HEK293 (cell line): ENCODE results near the gene VANGL2.

ENCODE experiments used
- CTCF ChIA-PET: fragments of 350-600 bp; formaldehyde crosslinking; extraction: SDS; loops from one replicate; lab custom pipeline; 2021; ENCODE audit warnings: antibody characterized with exemption; lab: Yijun Ruan, JAX
- POLR2A ChIA-PET: fragments of 300-600 bp; formaldehyde crosslinking; extraction: SDS; loops from one replicate; lab custom pipeline; 2020; ENCODE audit warnings: antibody characterized with exemption, inconsistent platforms; lab: Yijun Ruan, JAX
- H3K27ac ChIP-seq: fragments of 200-500 bp; sonication (Bioruptor generic); 2 replicates; pipeline ENCODE4 v1.5.1; 2014; ENCODE audit warnings: low read depth, low read length, control low read depth, inconsistent platforms; ENCODE audit errors: extremely low read depth
- H3K36me3 ChIP-seq, 2 experiments: fragments of 200-500 bp in 1 of 2; sonication (Bioruptor generic) in 1 of 2; 1 replicate in 1 of 2; 2 replicates in 1 of 2; pipeline ENCODE4 v1.5.1; 2014 to 2017; ENCODE audit warnings: inconsistent platforms in 2 of 2, low read length in 2 of 2; ENCODE audit not compliant: control insufficient read depth in 2 of 2, insufficient read depth in 1 of 2
- H3K4me1 ChIP-seq: fragments of 200-500 bp; sonication (Bioruptor generic); 2 replicates; pipeline ENCODE4 v1.5.1; 2014; ENCODE audit warnings: mild to moderate bottlenecking, low read length, inconsistent platforms; ENCODE audit not compliant: control insufficient read depth, insufficient read depth
- H3K4me3 ChIP-seq: 2 replicates; pipeline ENCODE4 v1.5.1; 2011; ENCODE audit warnings: low read depth, mild to moderate bottlenecking, control low read depth, low read length, moderate library complexity
- H3K9me3 ChIP-seq: fragments of 200-500 bp; sonication (Bioruptor generic); 2 replicates; pipeline ENCODE4 v1.5.1; 2014; ENCODE audit warnings: low read depth, low read length, inconsistent platforms; ENCODE audit not compliant: control insufficient read depth, insufficient read depth
- HOXD13 ChIP-seq: sonication (generic); formaldehyde crosslinking; IDR thresholded peaks from 2 replicates; pipeline ENCODE4 v1.8.0; 2022; ENCODE audit warnings: missing genetic modification reagents, borderline replicate concordance
- ZEB2 ChIP-seq: fragments of 450-650 bp; formaldehyde crosslinking; IDR thresholded peaks from 2 replicates; pipeline ENCODE4 v1.5.1; 2016; ENCODE audit warnings: missing biosample characterization, missing genetic modification characterization
- ZFP3 ChIP-seq: fragments of 450-650 bp; formaldehyde crosslinking; IDR thresholded peaks from 2 replicates; pipeline ENCODE4 v1.5.1; 2016; ENCODE audit warnings: low read depth, missing biosample characterization, missing genetic modification characterization
- ZFP37 ChIP-seq: fragments of 450-650 bp; formaldehyde crosslinking; IDR thresholded peaks from 2 replicates; pipeline ENCODE4 v1.5.1; 2016; ENCODE audit warnings: missing biosample characterization, missing genetic modification characterization
- ZFP69B ChIP-seq: fragments of 450-650 bp; formaldehyde crosslinking; IDR thresholded peaks from 2 replicates; pipeline ENCODE4 v1.5.1; 2016; ENCODE audit warnings: missing biosample characterization, missing genetic modification characterization
- ZIC2 ChIP-seq: fragments of 450-650 bp; formaldehyde crosslinking; IDR thresholded peaks from 2 replicates; pipeline ENCODE4 v1.5.1; 2016; ENCODE audit warnings: missing biosample characterization, missing genetic modification characterization
- ZNF121 ChIP-seq: fragments of 450-650 bp; formaldehyde crosslinking; IDR thresholded peaks from 2 replicates; pipeline ENCODE4 v1.5.1; 2016; ENCODE audit warnings: missing biosample characterization, missing genetic modification characterization
- ZNF18 ChIP-seq: fragments of 450-650 bp; formaldehyde crosslinking; IDR thresholded peaks from 2 replicates; pipeline ENCODE4 v1.5.1; 2016; ENCODE audit warnings: missing biosample characterization, missing genetic modification characterization
- ZNF221 ChIP-seq: fragments of 450-650 bp; formaldehyde crosslinking; IDR thresholded peaks from 2 replicates; pipeline ENCODE4 v1.5.1; 2017; ENCODE audit warnings: missing biosample characterization, missing genetic modification characterization, borderline replicate concordance
- ZNF24 ChIP-seq: fragments of 450-650 bp; formaldehyde crosslinking; IDR thresholded peaks from 2 replicates; pipeline ENCODE4 v1.5.1; 2016; ENCODE audit warnings: missing biosample characterization, missing genetic modification characterization
- ZNF292 ChIP-seq: fragments of 450-650 bp; formaldehyde crosslinking; IDR thresholded peaks from 2 replicates; pipeline ENCODE4 v1.5.1; 2016; ENCODE audit warnings: low read depth, missing biosample characterization, missing genetic modification characterization, borderline replicate concordance
- ZNF510 ChIP-seq: fragments of 450-650 bp; formaldehyde crosslinking; IDR thresholded peaks from 2 replicates; pipeline ENCODE4 v1.5.1; 2018; ENCODE audit warnings: mild to moderate bottlenecking, missing genetic modification characterization, missing biosample characterization; ENCODE audit not compliant: insufficient replicate concordance
- ZNF555 ChIP-seq: fragments of 450-650 bp; formaldehyde crosslinking; conservative IDR thresholded peaks from 2 replicates; pipeline ENCODE4 v1.5.1; 2017; ENCODE audit warnings: missing biosample characterization, mild to moderate bottlenecking, missing genetic modification characterization, inconsistent platforms
- ZNF621 ChIP-seq: fragments of 450-650 bp; formaldehyde crosslinking; IDR thresholded peaks from 2 replicates; pipeline ENCODE4 v1.5.1; 2017; ENCODE audit warnings: missing biosample characterization, missing genetic modification characterization
- ZNF629 ChIP-seq: fragments of 450-650 bp; formaldehyde crosslinking; IDR thresholded peaks from 2 replicates; pipeline ENCODE4 v1.5.1; 2017; ENCODE audit warnings: missing biosample characterization, missing genetic modification characterization
- ZNF645 ChIP-seq: fragments of 450-650 bp; formaldehyde crosslinking; IDR thresholded peaks from 2 replicates; pipeline ENCODE4; 2016; ENCODE audit warnings: missing biosample characterization, missing genetic modification characterization
- ZNF747 ChIP-seq: fragments of 450-650 bp; formaldehyde crosslinking; IDR thresholded peaks from 2 replicates; pipeline ENCODE4 v1.5.1; 2016; ENCODE audit warnings: missing biosample characterization, missing genetic modification characterization
- ZNF792 ChIP-seq: fragments of 450-650 bp; formaldehyde crosslinking; IDR thresholded peaks from 2 replicates; pipeline ENCODE4 v1.5.1; 2016; ENCODE audit warnings: missing biosample characterization, missing genetic modification characterization
- ZSCAN18 ChIP-seq: fragments of 450-650 bp; formaldehyde crosslinking; IDR thresholded peaks from 2 replicates; pipeline ENCODE4 v1.5.1; 2016; ENCODE audit warnings: missing biosample characterization, missing genetic modification characterization
- TF ChIP-seq, protein P1 (sequence below): fragments of 450-650 bp; formaldehyde crosslinking; optimal IDR thresholded peaks from 2 replicates; pipeline ENCODE3; 2016; ENCODE audit warnings: missing biosample characterization, mild to moderate bottlenecking, missing genetic modification characterization
- TF ChIP-seq, protein P2 (sequence below): fragments of 450-650 bp; formaldehyde crosslinking; IDR thresholded peaks from 2 replicates; pipeline ENCODE4 v1.5.1; 2017; ENCODE audit warnings: missing biosample characterization, missing genetic modification characterization

The VANGL2 gene

DNA sequence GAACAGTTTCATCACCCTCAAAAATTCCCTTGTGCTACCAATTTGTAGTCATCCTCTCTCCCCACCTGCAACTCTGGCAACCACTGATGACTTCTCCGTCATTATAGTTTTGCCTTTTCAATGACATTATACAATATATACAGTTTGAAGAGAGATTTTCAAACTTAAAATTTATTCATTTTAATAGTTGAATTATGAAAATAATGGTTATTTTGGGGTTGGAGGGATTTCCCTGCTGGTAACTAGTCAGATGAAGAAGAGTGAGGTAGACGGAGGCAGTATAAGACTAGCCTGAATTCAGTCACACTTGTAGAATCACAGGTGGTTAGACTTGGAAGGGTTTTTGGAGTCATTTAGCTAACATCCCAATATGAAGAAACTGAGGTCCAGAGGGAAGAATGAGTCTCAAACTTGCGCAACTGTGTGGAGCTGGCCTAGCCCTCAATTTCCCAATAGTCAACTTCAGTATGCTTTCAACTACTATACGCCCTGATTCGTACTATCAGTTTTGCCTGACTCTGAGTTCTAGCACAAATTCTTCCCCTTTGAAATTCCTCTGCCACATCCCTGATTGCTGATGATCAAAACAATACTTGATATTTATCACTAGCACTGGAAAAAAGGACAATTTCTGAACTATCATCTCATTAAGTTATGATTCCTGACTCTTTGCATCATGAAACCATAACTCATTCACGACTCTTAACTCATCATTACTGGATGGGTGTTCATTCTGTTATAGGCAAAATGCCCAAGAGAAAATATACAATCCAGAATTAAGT is 54.2 kb downstream of the VANGL2 start (continued):
- no peak for TF ChIP-seq ZNF18 (tag by site-specific recombination)

DNA sequence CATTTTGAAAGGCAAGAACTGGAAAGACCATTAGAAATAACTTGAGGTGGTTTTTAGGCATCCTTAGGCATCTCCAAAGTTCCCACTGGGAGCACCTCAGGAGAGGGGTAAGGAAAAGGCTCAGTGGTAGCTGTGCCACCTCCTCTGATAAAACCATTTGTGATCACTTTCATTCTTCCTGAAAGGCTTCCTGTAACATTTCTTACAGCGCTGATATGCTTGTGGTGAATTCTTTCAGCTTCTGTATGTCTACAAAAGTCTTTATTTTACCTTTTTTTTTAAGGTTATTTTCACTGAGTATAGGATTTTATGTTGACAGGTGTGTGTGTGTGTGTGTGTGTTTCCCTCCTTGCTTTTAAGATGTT is 54.8 kb downstream of the VANGL2 start:
- no peak for TF ChIP-seq ZNF221 (tag by site-specific recombination)
- no peak for TF ChIP-seq ZFP3
- TF ChIP-seq ZNF24 (tag by site-specific recombination) = no peak
- TF ChIP-seq ZNF645 (tag by site-specific recombination) = no peak
- TF ChIP-seq ZNF555 = no peak
- no peak for TF ChIP-seq ZSCAN18
- TF ChIP-seq ZNF629 = no peak
- no peak for TF ChIP-seq ZNF792 (tag by site-specific recombination)
- no peak for TF ChIP-seq ZNF292
- TF ChIP-seq, protein P1, sequence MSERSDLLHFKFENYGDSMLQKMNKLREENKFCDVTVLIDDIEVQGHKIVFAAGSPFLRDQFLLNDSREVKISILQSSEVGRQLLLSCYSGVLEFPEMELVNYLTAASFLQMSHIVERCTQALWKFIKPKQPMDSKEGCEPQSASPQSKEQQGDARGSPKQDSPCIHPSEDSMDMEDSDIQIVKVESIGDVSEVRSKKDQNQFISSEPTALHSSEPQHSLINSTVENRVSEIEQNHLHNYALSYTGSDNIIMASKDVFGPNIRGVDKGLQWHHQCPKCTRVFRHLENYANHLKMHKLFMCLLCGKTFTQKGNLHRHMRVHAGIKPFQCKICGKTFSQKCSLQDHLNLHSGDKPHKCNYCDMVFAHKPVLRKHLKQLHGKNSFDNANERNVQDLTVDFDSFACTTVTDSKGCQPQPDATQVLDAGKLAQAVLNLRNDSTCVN (tag by site-specific recombination) = no peak
- no peak for TF ChIP-seq ZIC2 (tag by site-specific recombination)
- no peak for TF ChIP-seq ZNF747
- ChIA-PET POLR2A (no interaction called here), CTCF (interaction anchor here (0.6 kb wide), 1 partner anchor 346 kb away, joined by 3 read pairs; no protein-coding TSS in a partner anchor)

GRCh38 chr1:160459056-160459455 is 58.7 kb downstream of the VANGL2 start:
- Histone ChIP-seq H3K4me3 (no peak overlapping the region), H3K27ac (no peak overlapping the region), H3K9me3 (no peaks in the 10 kb centered on the region), H3K36me3 (no peaks in the 10 kb centered on the region), H3K4me1 (no peaks in the 10 kb centered on the region)
- TF ChIP-seq ZNF510 (no peak), ZIC2 (tag by site-specific recombination) (no peak), ZEB2 (tag by site-specific recombination) (no peak), ZFP69B (tag by site-specific recombination) (no peak), ZNF621 (tag by site-specific recombination) (no peak), ZNF121 (tag by site-specific recombination) (no peak), HOXD13 (CRISPR knock-in tag) (no peak), ZFP37 (tag by site-specific recombination) (no peak)
- TF ChIP-seq, protein P2, sequence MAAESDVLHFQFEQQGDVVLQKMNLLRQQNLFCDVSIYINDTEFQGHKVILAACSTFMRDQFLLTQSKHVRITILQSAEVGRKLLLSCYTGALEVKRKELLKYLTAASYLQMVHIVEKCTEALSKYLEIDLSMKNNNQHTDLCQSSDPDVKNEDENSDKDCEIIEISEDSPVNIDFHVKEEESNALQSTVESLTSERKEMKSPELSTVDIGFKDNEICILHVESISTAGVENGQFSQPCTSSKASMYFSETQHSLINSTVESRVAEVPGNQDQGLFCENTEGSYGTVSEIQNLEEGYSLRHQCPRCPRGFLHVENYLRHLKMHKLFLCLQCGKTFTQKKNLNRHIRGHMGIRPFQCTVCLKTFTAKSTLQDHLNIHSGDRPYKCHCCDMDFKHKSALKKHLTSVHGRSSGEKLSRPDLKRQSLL (tag by site-specific recombination) = no peak
- ChIA-PET CTCF (interaction anchor here (1.2 kb wide), 1 partner anchor 10 kb away, joined by 3 read pairs; no protein-coding TSS in a partner anchor), POLR2A (no interaction called here)

More for the DNA sequence above, 54.8 kb downstream of the VANGL2 start:
- Histone ChIP-seq H3K4me1 (no peaks in the 10 kb centered on the region), H3K27ac (no peak overlapping the region), H3K36me3 (no peaks in the 10 kb centered on the region), H3K9me3 (no peaks in the 10 kb centered on the region), H3K4me3 (no peak overlapping the region)
